Neural crest cell (in vitro differentiated cells): ENCODE results near the gene NMNAT2. TPM values are rescaled to one million over a fixed set of nuclear protein-coding genes. Genes with fewer than 3 reads are reported as not detected.

Source experiments
- DNase-seq: peaks from one replicate; pipeline ENCODE4 v3.0.0; 2021; ENCODE audit warnings: low read depth, mixed read lengths, low spot score
- H3K27ac Mint-ChIP-seq: one replicate; pipeline ENCODE4 v1.8.0; 2021; ENCODE audit warnings: mild to moderate bottlenecking, mixed read lengths; ENCODE audit not compliant: unreplicated experiment
- H3K27me3 Mint-ChIP-seq: 2 replicates; pipeline ENCODE4 v1.8.0; 2021; ENCODE audit warnings: low read depth, mild to moderate bottlenecking, mixed read lengths
- H3K36me3 Mint-ChIP-seq: 2 replicates; pipeline ENCODE4 v1.8.0; 2021; ENCODE audit warnings: low read depth, mild to moderate bottlenecking, mixed read lengths
- H3K4me1 Mint-ChIP-seq: 2 replicates; pipeline ENCODE4 v1.8.0; 2021; ENCODE audit warnings: mixed read lengths
- H3K4me3 Mint-ChIP-seq: one replicate; pipeline ENCODE4 v1.8.0; 2021; ENCODE audit warnings: mild to moderate bottlenecking, mixed read lengths
- H3K9me3 Mint-ChIP-seq: 2 replicates; pipeline ENCODE4 v1.8.0; 2021; ENCODE audit warnings: mixed read lengths
- CTCF ChIP-seq: fragments of 200-600 bp; sonication (generic); conservative IDR thresholded peaks from 2 replicates; pipeline ENCODE4 v1.5.0; 2021; ENCODE audit warnings: antibody characterized with exemption, mild to moderate bottlenecking
- total RNA-seq: library from RNA; stranded (reverse); gene quantifications from 2 replicates; pipeline ENCODE4 v1.2.1, GENCODE V29; 2021

Gene NMNAT2
- total RNA-seq, 1 donor from 2014 or later, result 4.5 TPM

- H3K4me3 Mint-ChIP-seq, result no peak overlapping the region
- TF ChIP-seq CTCF, result no peak
- H3K27me3 Mint-ChIP-seq, result peaks cover 5% of the 10 kb centered on the region
- H3K9me3 Mint-ChIP-seq, result no peaks in the 10 kb centered on the region
- H3K36me3 Mint-ChIP-seq, result no peaks in the 10 kb centered on the region
- DNase-seq, result no peak
- no peaks in the 10 kb centered on the region for H3K4me1 Mint-ChIP-seq
- H3K27ac Mint-ChIP-seq, result no peak overlapping the region
These were observed 23.7 kb downstream of the NMNAT2 start for GRCh38 chr1:183394435-183394834.

GRCh38 chr1:183391863-183392262, 26.3 kb downstream of the NMNAT2 start:
- peaks cover 3% of the 10 kb centered on the region for H3K27me3 Mint-ChIP-seq
- no peak overlapping the region for H3K27ac Mint-ChIP-seq
- no peak overlapping the region for H3K4me3 Mint-ChIP-seq
- no peaks in the 10 kb centered on the region for H3K9me3 Mint-ChIP-seq
- TF ChIP-seq CTCF, result no peak
- H3K36me3 Mint-ChIP-seq, result no peaks in the 10 kb centered on the region
- H3K4me1 Mint-ChIP-seq, result peaks cover 9% of the 10 kb centered on the region
- DNase-seq, result no peak

GRCh38 chr1:183390561-183390960, 27.6 kb downstream of the NMNAT2 start:
- H3K27ac Mint-ChIP-seq, result no peak overlapping the region
- no peaks in the 10 kb centered on the region for H3K36me3 Mint-ChIP-seq
- H3K27me3 Mint-ChIP-seq, result peaks cover 3% of the 10 kb centered on the region
- no peaks in the 10 kb centered on the region for H3K9me3 Mint-ChIP-seq
- no peak overlapping the region for H3K4me3 Mint-ChIP-seq
- peaks cover 9% of the 10 kb centered on the region for H3K4me1 Mint-ChIP-seq
- DNase-seq, result no peak
- no peak for TF ChIP-seq CTCF

GRCh38 chr1:183388735-183389134, 29.4 kb downstream of the NMNAT2 start:
- Mint-ChIP-seq H3K4me3 (no peak overlapping the region), H3K36me3 (no peaks in the 10 kb centered on the region), H3K27ac (peak overlapping the region; percentile 79), H3K9me3 (no peaks in the 10 kb centered on the region), H3K4me1 (peaks cover 9% of the 10 kb centered on the region), H3K27me3 (peaks cover 3% of the 10 kb centered on the region)
- no peak for DNase-seq
- no peak for TF ChIP-seq CTCF

- Mint-ChIP-seq H3K9me3 (peaks cover 2% of the 10 kb centered on the region), H3K27me3 (peaks cover 5% of the 10 kb centered on the region), H3K4me3 (no peak overlapping the region), H3K27ac (no peak overlapping the region), H3K36me3 (no peaks in the 10 kb centered on the region), H3K4me1 (peaks cover 9% of the 10 kb centered on the region)
- no peak for TF ChIP-seq CTCF
- no peak for DNase-seq
These were observed 32.6 kb downstream of the NMNAT2 start for GRCh38 chr1:183385340-183386144.
